ENCODE data around the gene CLEC4C.

Gene CLEC4C

DNA sequence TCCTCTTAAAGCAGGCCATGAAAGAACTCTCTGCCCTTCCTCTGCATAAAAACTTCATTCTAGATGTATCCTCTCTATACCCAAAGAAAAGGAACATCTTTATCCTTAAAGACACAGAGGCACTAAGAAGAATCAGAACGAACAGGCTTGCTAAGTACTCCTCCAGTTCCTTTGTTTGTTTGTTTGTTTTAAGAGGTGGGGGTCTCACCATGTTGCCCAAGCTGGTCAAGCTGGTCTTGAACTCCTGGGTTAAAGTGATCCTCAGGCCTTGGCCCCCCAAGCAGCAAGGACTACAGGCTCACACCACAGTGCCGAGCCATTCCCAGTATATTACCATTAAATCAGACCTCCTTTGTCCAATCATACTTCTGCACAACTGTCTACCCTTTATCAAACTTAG lies 65.6 kb downstream of the CLEC4C start:
- TF ChIP-seq, protein P1, sequence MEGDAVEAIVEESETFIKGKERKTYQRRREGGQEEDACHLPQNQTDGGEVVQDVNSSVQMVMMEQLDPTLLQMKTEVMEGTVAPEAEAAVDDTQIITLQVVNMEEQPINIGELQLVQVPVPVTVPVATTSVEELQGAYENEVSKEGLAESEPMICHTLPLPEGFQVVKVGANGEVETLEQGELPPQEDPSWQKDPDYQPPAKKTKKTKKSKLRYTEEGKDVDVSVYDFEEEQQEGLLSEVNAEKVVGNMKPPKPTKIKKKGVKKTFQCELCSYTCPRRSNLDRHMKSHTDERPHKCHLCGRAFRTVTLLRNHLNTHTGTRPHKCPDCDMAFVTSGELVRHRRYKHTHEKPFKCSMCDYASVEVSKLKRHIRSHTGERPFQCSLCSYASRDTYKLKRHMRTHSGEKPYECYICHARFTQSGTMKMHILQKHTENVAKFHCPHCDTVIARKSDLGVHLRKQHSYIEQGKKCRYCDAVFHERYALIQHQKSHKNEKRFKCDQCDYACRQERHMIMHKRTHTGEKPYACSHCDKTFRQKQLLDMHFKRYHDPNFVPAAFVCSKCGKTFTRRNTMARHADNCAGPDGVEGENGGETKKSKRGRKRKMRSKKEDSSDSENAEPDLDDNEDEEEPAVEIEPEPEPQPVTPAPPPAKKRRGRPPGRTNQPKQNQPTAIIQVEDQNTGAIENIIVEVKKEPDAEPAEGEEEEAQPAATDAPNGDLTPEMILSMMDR (IDR thresholded peaks at IDR 0.05; ENCODE audit: low read depth, low read length), result no peak
- H3K4me3 ChIP-seq (ENCODE audit: low read depth, low read length), result no peak overlapping the region
- no peak for DNase-seq (ENCODE audit: low read depth, low spot score)
- in situ Hi-C loops (cut with HindIII; ENCODE audit: low sequenced_read_pairs), result no loop called here

Measured in astrocyte of the spinal cord (primary cell).